DND-41 (cell line): ENCODE measurements around the gene EPHA7.

Source experiments
- ATAC-seq: fragments of 200-7000 bp; cut with Tn5 transposase; 3 replicates; pipeline ENCODE4 v1.9.1; 2021; ENCODE audit warnings: low read depth; ENCODE audit not compliant: insufficient read depth
- DNase-seq: peaks from one replicate; pipeline ENCODE4 v3.0.0-alpha.2; 2020
- H2AFZ ChIP-seq: 2 replicates; pipeline ENCODE4 v1.6.0; 2012; ENCODE audit warnings: low read depth, low read length
- H3K27ac ChIP-seq: 2 replicates; pipeline ENCODE4 v1.5.1; 2012; ENCODE audit warnings: low read length, inconsistent platforms
- H3K27me3 ChIP-seq: fragments of 200-600 bp; sonication (generic); 2 replicates; pipeline ENCODE4 v1.6.0; 2012; ENCODE audit warnings: low read length, mild to moderate bottlenecking, inconsistent platforms; ENCODE audit not compliant: insufficient read depth, poor library complexity
- H3K36me3 ChIP-seq: 2 replicates; pipeline ENCODE4 v1.5.1; 2012; ENCODE audit warnings: low read length, inconsistent platforms; ENCODE audit not compliant: insufficient read depth
- H3K4me1 ChIP-seq: 2 replicates; pipeline ENCODE4 v1.5.1; 2012; ENCODE audit warnings: mild to moderate bottlenecking, low read length; ENCODE audit not compliant: insufficient read depth
- H3K4me2 ChIP-seq: 2 replicates; pipeline ENCODE4 v1.6.0; 2012; ENCODE audit warnings: mild to moderate bottlenecking, moderate library complexity, low read length, inconsistent platforms; ENCODE audit not compliant: insufficient read depth
- H3K4me3 ChIP-seq, 2 experiments: fragments of 200-600 bp in 1 of 2; shearing (Covaris generic) in 1 of 2; 2 replicates each; pipeline ENCODE4 v1.5.1; 2012 to 2016; ENCODE audit warnings: inconsistent platforms in 2 of 2, low read length in 2 of 2, mild to moderate bottlenecking in 2 of 2, low read depth in 1 of 2, moderate library complexity in 1 of 2
- H3K79me2 ChIP-seq: 2 replicates; pipeline ENCODE4 v1.6.0; 2012; ENCODE audit warnings: low read length, inconsistent platforms; ENCODE audit not compliant: insufficient read depth
- H3K9ac ChIP-seq: 2 replicates; pipeline ENCODE4 v1.6.0; 2012; ENCODE audit warnings: low read depth, mild to moderate bottlenecking, inconsistent platforms, low read length, moderate library complexity
- H3K9me3 ChIP-seq: 2 replicates; pipeline ENCODE4 v1.5.1; 2012; ENCODE audit warnings: low read length, moderate library complexity, mild to moderate bottlenecking, inconsistent platforms; ENCODE audit not compliant: insufficient read depth, severe bottlenecking
- H4K20me1 ChIP-seq: 2 replicates; pipeline ENCODE4 v1.6.0; 2012; ENCODE audit warnings: low read length; ENCODE audit not compliant: insufficient read depth
- EZH2 ChIP-seq: IDR thresholded peaks from 3 replicates; pipeline ENCODE4 v1.6.1; 2012; ENCODE audit warnings: borderline replicate concordance, low read depth, mild to moderate bottlenecking, moderate library complexity, low read length, inconsistent platforms; ENCODE audit not compliant: severe bottlenecking
- TF ChIP-seq, protein P1 (sequence below): IDR thresholded peaks from 2 replicates; pipeline ENCODE4 v1.5.1; 2012; ENCODE audit warnings: borderline replicate concordance, low read length, moderate library complexity, mild to moderate bottlenecking; ENCODE audit not compliant: poor library complexity, severe bottlenecking; ENCODE audit errors: extremely low read depth

The EPHA7 gene

GRCh38 chr6:93407186-93407585 lies 12.2 kb downstream of the EPHA7 start:
- DNase-seq (no peak), ATAC-seq (no peak)
- Histone ChIP-seq H3K27ac (no peak overlapping the region), H3K4me1 (no peaks in the 10 kb centered on the region), H3K36me3 (no peaks in the 10 kb centered on the region), H3K9ac (no peak overlapping the region), H3K9me3 (no peaks in the 10 kb centered on the region), H3K27me3 (no peaks in the 10 kb centered on the region), H4K20me1 (no peaks in the 10 kb centered on the region), H3K4me3 (no peak overlapping the region), H2AFZ (no peak overlapping the region), H3K79me2 (no peaks in the 10 kb centered on the region), H3K4me2 (no peak overlapping the region)
- TF ChIP-seq, protein P1, sequence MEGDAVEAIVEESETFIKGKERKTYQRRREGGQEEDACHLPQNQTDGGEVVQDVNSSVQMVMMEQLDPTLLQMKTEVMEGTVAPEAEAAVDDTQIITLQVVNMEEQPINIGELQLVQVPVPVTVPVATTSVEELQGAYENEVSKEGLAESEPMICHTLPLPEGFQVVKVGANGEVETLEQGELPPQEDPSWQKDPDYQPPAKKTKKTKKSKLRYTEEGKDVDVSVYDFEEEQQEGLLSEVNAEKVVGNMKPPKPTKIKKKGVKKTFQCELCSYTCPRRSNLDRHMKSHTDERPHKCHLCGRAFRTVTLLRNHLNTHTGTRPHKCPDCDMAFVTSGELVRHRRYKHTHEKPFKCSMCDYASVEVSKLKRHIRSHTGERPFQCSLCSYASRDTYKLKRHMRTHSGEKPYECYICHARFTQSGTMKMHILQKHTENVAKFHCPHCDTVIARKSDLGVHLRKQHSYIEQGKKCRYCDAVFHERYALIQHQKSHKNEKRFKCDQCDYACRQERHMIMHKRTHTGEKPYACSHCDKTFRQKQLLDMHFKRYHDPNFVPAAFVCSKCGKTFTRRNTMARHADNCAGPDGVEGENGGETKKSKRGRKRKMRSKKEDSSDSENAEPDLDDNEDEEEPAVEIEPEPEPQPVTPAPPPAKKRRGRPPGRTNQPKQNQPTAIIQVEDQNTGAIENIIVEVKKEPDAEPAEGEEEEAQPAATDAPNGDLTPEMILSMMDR = no peak
- TF ChIP-seq EZH2 = no peak

- H3K4me2 ChIP-seq = no peak overlapping the region
- TF ChIP-seq, protein P1 = no peak
- TF ChIP-seq EZH2 = no peak
- no peaks in the 10 kb centered on the region for H3K36me3 ChIP-seq
- H3K4me3 ChIP-seq = no peak overlapping the region
- H3K79me2 ChIP-seq = no peaks in the 10 kb centered on the region
- ATAC-seq (no peak), DNase-seq (no peak)
- H3K9me3 ChIP-seq = no peaks in the 10 kb centered on the region
- no peak overlapping the region for H3K27ac ChIP-seq
- no peaks in the 10 kb centered on the region for H4K20me1 ChIP-seq
- no peak overlapping the region for H3K9ac ChIP-seq
- H2AFZ ChIP-seq = no peak overlapping the region
- no peaks in the 10 kb centered on the region for H3K27me3 ChIP-seq
- no peaks in the 10 kb centered on the region for H3K4me1 ChIP-seq
These were observed 16.0 kb downstream of the EPHA7 start for GRCh38 chr6:93403390-93403789.

GRCh38 chr6:93398723-93399122 lies 20.6 kb downstream of the EPHA7 start:
- no peaks in the 10 kb centered on the region for H3K36me3 ChIP-seq

More at GRCh38 chr6:93398723-93399122, 20.6 kb downstream of the EPHA7 start:
- Histone ChIP-seq H3K4me1 (no peaks in the 10 kb centered on the region), H3K4me2 (no peak overlapping the region), H4K20me1 (no peaks in the 10 kb centered on the region), H3K9me3 (no peaks in the 10 kb centered on the region), H3K27me3 (no peaks in the 10 kb centered on the region), H3K4me3 (no peak overlapping the region), H3K27ac (no peak overlapping the region), H3K9ac (no peak overlapping the region), H3K79me2 (no peaks in the 10 kb centered on the region), H2AFZ (no peak overlapping the region)
- TF ChIP-seq, protein P1 = no peak
- no peak for TF ChIP-seq EZH2
- ATAC-seq = no peak
- DNase-seq = no peak
